GM21723 (cell line): ENCODE data around the gene ROR1.

Source experiments
- ATAC-seq: cut with Tn5 transposase; IDR thresholded peaks from one replicate; pipeline ENCODE4 v1.9.1; 2021; ENCODE audit warnings: mild to moderate bottlenecking, moderate library complexity; ENCODE audit not compliant: unreplicated experiment

Gene ROR1

DNA sequence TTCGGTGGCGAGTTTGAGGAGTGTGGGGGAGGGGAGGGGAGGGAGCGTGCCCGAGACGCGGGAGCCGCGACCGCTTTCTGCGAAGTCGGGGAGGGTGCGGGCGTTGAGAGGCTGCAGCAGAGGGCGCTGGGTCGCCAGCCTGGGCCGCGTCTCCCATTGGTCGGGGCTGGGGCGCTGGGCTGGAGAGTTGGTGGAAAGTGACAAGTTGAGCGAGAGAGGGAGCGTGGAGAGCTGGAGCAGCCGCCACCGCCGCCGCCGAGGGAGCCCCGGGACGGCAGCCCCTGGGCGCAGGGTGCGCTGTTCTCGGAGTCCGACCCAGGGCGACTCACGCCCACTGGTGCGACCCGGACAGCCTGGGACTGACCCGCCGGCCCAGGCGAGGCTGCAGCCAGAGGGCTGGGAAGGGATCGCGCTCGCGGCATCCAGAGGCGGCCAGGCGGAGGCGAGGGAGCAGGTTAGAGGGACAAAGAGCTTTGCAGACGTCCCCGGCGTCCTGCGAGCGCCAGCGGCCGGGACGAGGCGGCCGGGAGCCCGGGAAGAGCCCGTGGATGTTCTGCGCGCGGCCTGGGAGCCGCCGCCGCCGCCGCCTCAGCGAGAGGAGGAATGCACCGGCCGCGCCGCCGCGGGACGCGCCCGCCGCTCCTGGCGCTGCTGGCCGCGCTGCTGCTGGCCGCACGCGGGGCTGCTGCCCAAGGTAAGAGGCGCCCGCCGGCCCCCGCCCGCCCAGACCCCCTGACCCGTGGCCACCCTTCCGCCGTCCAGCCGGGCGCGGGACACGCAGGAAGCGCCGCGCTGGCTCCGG, at the start of gene ROR1:
TSS of gene ROR1 (plus strand) at position 203 of the 802 bp plus-strand sequence.
- peak; percentile 81 for ATAC-seq

DNA sequence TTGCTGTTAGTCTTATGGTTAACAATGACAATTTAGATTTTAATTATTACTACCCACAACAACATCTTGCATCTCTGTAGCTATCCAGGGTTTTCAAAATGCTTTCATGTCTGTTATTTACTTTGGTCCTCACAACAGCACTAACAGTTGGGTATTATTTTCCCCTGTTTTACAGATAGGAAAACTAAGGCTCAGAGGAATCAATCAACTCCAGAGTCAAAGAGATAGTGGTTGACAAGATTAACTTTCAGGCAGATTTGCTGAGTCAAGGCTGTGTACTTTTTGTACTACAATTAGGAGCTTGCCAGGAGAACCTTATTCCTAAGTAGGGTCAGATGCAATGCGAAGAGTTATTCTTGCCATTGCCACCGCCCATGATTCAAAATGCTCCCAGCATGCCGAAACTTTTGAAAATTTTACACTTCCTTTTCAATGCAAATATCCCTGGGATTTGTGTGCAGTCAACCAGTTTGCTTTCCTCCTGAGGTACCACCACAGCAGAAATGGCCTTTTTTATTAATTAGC, 49.4 kb upstream of the ROR1 start:
- no peak for ATAC-seq

DNA sequence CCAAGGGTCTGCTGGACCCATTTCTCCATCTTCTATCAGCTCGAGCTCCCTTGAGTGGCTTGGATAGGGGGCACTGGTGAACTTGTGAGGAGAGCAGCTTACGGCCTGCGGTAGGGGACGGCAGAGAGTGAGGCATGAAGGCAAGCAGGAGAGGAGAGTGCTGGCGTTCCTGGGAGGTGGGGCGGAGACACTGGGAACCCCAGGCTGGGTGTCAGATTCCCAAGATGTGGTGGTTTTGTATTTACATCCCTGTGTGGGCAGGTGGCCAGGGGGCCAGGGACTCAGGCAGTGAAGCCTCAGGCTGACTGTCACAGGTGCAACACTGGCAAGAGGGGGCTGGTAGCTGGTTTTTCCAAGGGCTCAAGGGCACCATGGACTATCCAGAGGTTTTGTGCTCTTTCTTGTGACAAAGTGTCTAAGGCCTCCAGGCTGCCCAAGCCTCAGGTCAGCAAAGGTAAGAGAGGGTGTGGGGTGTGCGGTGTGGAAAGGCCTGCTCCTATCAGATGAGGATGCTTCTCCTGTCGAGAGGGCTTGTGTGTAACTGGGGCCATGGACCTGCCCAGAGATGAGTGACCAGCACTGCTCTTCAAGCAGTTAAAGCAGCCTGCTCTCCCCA, 45.1 kb upstream of the ROR1 start:
- ATAC-seq: no peak

- no peak for ATAC-seq
These were observed 44.6 kb upstream of the ROR1 start for GRCh38 chr1:63729227-63729620.

DNA sequence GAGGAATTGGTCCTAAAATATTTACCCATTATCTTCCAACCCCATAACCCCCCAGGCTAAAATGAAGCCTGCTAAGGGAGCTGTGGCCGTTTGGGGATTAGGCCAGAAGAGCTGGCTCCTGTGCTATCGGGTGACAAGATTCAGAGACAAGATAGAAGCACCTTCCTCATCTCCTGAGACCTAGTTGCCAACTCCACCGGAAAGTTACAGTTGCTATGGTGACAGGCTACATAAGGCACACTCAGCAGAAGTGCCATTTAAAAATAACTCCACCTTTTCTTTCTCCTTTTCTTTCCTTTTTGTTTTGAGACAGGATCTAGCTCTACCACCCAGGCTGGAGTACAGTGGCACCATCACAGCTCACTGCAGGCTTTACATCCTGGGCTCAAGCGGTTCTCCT, 43.6 kb upstream of the ROR1 start:
- no peak for ATAC-seq

DNA sequence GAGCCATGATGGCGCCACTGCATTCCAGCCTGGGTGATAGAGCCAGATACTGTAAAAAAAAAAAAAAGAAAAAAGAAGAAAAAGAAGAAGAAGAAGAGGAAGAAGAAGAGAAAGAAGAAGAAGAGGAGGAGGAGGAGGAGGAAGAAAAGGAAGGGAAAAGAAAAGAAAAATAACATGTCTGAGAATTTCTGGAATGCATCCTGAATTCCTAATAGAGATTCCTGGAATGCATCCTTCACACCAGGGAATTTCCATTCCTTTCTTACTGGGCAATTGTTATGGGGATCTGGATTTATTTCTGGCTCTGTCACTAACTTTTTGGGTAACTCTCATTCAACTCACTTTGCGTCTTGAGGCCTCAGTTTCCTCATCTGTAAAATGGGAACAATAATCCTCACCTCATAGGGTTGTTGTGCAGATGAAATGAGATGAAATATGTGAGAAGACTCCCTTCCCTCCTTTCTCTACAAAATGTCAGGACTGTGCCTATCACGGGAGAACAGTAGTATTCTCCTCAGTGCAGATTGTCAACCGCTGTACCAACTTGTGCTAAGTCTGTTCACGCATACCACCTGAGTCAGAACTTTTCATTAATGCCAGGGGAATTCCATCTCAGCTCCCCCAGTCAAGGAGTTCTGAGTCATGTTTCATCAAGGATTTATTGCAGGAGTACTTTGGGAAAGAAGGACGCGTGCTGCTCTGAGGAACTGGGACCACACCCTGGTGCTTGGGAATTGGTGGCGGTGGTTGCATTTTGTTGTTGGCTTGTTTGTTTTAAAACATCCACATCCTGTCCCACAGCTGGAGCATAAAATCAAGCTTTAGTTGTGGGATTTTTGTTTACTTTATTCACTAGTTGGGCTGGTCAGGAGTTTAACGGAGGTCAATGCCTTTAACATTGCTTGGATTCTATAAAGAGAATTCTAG, 42.4 kb upstream of the ROR1 start:
- no peak for ATAC-seq

DNA sequence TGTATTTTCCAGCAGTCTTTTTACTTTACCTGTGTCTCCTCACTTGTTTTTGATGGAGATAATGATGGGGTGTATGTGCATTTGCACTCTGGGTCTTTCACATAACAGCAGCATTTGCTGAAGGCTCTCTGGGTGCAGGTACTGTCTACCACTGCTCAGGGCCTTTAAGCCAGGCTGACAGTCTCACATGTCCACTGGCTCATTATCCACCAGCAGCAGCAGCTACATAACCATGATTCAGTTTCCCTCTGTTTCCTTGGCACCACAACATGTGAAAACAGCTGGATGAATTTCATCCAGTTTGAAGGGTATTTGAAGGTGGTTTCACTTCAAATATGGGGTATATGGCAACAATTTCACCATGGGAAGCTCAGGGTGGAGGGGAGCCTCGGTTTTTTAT, 41.2 kb upstream of the ROR1 start:
- no peak for ATAC-seq

DNA sequence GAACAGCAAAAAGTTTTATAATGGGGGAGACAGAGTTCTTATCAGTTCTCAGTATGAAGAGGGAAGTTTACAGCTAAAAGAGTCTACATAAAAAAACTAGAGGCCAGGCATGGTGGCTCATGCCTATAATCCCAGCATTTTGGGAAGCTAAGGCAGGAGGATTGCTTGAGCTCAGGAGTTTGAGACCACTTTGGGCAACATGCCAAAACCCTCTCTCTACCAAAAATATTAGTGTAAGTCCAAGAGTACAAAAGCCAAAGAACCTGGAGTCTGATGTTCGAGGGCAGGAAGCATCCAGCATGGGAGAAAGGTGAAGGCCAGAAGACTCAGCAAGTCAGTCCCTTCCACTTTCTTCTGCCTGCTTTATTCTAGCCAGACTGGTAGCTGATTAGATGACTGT, 35.0 kb upstream of the ROR1 start:
- no peak for ATAC-seq

DNA sequence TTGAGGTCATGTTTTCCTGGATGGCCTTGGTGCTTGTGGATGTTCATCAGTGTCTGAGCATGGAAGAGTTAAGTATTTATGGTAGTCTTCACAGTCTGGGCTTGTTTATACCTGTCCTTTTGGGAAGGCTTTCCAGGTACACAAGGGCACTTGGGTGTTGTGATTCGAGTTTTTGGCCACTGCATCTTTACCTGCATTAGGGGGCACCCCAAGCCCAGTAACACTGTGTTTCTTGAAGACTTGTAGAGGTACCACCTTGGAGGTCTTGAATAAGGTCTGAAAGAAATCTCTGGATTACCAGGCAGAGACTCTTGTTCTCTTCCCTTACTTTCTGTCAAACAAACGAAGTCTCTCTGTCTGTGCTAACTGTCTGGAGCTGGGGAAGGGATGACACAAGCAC, 34.4 kb upstream of the ROR1 start:
- ATAC-seq: no peak

DNA sequence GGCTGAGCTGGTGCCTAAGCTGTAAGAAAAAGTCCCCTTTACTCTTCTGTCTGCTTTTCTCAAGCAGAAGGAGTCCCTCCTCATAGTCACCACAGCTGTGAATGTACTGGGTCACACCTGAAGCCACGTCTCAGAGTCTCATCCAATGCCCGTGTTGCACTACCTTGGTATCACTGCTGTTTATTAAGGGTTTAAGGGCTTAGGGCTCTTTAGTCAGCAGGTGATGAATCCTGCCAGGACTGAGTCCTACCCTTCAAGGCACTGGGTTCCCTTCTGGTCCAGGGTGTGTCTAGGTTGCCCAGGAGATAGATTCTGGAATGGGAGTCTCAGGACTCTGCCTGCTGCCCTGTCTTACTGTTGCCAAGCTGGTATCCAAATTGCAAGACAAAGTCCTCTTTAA, 33.4 kb upstream of the ROR1 start:
- ATAC-seq: no peak

DNA sequence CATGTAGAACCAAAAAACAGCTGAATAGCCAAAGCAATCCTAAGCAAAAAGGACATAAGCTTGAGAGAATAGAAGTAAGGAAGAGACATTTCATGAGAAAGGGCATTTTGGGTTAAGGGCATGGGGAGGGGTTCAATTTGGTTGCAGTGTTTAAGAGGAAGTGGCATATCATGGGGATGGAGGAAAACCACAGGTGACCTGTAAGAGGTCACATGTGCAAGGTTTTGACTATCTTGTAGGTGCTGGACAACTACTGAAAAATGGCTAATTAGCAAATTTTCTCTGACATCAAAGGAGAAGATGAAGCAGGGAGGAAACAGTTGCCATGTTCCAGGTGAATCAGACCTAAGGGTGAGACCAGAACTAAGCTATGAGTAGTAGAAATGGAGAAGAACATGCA, 31.3 kb upstream of the ROR1 start:
- ATAC-seq: no peak

- no peak for ATAC-seq
These were observed 30.0 kb upstream of the ROR1 start for GRCh38 chr1:63743781-63744180.

GRCh38 chr1:63746129-63746864, 27.5 kb upstream of the ROR1 start:
- no peak for ATAC-seq

- ATAC-seq: no peak
These were observed 26.4 kb upstream of the ROR1 start for GRCh38 chr1:63747445-63747844.

DNA sequence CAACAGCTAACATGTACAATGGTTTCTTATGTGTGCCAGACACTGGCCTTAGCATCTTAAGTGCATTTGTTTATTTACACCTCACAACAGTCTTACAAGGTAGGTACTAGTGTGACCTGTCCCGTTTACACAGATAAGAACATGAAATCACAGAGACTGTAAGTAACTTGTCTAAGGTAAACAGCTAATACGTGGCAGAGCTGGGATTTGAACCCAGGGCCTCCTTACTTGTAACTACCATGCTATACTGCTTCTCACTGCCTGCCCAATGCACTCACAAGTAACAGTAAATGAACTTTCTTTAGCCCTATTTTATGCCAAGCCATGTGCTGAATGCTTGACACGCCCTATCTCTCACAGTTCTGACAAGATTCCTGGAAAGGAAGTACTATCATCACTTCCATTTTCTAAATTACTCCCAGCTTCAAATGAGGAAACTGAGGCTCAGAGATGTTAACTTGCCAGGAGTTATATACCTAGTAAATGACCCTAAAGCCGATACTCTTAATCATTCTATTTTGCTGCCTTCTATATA, 25.7 kb upstream of the ROR1 start:
- no peak for ATAC-seq

DNA sequence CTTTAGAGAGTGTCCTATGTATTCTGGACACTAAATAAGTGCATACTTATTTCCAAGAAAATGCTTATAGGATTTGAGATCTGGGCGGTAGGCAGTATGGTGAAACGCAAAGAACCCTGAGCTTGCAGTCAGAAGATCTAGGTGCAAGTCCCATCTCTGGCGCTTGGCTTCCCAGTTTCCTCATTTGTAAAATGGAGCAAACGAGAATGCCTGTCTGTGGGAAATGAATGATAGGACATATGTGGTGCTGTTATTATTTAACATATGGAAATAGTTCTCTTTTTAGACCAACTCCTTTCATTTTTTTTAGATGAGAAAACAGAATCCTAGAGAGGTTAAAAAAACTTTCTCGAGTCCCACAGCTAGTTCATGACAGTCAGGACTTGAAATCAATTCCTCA, 25.2 kb upstream of the ROR1 start:
- ATAC-seq: no peak

DNA sequence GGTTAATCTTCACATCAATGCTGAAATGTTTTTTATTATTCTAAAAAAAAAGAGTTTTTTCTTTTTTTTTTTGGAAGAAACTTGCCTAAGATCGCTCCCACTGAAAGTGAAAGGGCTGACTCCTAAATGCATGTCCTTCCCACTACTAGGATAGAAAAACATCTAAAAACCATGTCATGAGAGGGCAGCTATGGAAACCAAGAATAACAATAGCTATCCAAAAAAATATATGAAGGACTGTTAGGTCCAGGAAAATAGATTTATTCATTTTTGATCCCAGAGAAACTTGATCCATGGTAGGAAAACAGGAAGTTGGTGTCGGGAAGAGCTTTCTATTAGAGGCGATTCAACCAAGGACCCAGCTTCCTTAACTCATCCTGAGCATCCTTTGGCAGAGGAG, 23.1 kb upstream of the ROR1 start:
- ATAC-seq: no peak

DNA sequence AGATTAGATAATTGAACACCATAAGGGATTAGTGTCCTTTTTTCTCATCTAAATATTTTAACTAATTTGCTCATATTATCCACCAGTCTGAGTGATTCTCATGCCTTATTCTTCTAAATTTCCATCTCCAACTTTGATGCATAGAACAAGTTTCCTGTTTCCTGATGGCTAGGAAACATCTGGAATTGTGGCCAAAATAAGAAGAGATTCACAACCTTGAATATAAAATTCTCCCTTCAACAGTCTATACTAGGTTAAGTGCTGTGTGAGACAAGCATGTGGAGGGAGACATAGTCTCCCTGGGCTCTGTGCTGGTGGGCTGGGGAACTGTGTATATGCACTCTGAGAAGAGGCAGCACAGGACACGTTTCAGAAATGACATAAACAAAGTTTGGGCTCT, 21.6 kb upstream of the ROR1 start:
- no peak for ATAC-seq

DNA sequence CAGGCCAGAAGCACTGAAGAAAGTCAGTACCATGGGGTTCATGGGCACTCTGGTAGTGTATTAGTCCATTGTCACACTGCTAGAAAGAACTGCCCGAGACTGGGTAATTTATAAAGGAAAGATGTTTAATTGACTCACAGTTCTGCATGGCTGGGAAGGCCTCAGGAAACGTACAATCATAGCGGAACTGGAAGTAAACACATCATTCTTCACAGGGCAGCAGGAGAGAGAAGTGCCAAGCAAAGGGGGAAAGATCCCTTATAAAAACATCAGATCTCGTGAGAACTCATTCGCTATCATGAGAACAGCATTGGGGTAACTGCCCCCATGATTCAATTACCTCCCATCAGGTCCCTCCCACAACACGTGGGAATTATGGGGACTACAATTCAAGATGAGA, 20.2 kb upstream of the ROR1 start:
- no peak for ATAC-seq

DNA sequence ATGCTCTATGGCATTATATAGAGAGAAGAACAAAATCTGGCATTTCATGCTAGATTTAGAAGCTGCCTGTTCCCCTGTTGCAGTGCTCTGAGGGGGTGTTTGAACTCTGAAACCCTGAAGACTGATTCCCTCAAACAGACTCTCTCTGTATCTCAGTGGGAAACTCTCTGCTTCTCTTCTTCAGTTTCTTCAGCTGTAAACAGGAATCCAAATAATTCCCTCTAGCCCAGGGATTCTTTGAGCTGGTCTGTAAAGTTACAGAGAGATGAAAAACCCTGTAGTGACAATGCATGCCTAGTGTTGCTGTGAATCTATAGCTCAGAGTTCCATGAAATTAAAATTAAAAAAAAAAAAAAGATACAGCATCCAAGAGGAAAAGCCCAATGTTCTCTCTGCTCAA, 17.0 kb upstream of the ROR1 start:
- no peak for ATAC-seq

DNA sequence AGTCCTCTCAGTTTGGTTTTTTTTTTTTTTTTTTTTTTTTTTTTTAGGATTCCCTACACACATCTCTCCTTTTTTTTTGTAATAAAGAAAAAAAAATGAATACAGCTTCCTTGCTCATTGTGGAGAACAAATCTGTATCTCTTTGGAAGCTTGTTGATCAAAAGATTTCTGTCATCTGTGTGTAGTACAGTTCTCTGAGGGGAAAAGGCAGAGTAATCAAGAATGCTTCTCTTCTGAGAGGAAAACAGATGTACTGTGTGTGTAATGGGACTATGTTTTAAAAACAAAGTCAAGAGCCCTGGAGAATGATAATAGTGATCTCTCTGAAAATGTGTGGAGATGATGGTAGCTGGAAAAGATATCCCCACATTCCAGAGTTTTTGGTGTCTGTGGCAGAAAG, 16.5 kb upstream of the ROR1 start:
- ATAC-seq: no peak
